HG03342 (cell line): ENCODE data around the gene ASIC3.
"Not testable (repeated sequence)": the region's sequence is repeated elsewhere in the genome, so short reads cannot be mapped to it uniquely, and the experiment has no call there.

ENCODE experiments used
- ATAC-seq: cut with Tn5 transposase; IDR thresholded peaks from one replicate; pipeline ENCODE4 v1.9.1; 2021; ENCODE audit warnings: mild to moderate bottlenecking, moderate library complexity; ENCODE audit not compliant: unreplicated experiment

The ASIC3 gene

DNA sequence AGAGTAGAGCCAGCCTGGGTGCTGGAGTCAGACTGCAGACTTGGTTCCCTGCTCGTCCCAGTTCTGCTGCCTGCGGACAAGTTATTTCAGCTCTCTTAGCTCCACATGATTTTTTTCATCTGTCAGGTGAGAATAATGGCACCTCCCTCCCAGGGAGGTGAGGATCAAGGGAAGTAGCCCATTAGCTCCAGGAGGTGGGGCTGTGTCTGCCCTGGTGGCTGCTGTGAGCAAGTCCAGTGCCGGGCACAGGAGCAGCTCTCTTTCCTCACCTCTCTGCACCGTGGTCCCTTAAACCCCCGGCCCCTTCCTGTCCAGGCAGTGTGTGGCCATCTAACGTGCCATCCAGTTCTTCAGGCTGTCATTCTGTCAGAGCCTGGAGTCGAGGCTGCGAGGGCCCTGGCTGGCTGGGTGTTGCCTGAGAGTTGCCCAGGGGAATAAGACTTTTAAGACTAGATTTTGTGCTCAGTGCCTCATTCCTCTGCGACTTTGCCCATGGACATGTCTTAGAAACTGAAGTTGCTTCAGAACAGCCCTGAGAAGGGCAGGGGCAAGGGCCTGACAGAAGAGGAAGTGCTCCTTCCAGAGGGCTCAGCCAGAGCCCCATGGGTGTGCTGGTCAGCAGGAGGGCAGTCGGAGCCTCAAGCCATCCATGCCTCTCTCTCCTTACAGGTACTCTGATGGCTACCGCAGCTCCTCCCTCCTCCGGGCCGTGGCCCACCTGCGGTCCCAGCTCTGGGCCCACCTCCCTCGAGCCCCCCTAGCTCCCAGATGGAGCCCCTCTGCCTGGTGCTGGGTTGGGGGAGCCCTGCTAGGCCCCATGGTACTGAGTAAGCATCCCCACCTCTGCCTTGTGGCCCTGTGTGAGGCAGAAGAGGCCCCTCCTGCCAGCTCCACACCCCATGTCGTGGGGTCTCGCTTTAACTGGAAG, 15.1 kb upstream of the ASIC3 start:
- ATAC-seq: no peak

DNA sequence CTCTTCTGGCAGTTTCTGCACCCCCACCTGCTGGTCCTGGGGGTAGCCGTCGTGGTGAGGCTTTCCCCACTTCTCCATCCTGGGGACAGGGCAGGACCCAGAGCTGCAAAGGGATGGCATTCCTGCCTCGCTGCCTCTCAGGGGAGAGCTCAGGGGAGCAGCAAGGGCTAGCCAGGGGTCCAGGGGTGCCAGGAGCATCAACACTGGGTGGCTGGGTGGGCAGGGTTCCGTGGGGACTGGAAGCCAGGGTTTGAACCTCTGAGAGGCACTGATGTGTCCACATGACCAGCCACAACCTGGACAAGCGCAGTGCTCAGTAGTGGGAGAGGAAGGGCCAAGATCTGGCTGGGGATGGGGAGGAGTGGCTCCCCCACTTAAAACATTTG, 14.5 kb upstream of the ASIC3 start:
- no peak for ATAC-seq

DNA sequence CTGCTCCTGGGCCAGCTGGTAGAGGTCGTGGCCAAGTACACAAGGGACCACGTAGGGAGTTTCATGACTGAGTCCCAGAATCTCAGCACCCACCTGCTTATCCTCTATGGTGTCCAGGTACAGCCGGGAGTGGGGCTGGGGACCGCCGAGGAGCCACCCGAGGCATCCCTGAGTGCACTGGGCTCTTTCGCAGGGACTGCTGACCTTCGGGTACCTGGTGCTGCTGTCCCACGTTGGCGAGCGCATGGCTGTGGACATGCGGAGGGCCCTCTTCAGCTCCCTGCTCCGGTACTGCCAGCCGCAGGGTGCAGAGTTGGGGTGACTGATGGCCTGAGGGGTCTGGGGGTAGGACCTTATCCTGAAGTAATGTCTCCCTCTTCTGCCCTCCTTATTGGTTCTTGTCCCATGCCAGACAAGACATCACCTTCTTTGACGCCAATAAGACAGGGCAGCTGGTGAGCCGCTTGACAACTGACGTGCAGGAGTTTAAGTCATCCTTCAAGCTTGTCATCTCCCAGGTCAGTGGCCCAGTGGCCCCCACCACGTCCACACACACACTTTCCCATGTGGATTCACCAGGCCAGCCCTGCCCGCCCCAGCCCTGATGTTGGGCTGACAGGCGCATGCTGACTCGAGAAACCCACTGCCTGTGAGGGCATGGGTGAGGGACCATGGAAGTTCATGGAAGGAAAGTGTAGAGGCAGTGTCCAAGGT, 13.9 kb upstream of the ASIC3 start:
- no peak for ATAC-seq

DNA sequence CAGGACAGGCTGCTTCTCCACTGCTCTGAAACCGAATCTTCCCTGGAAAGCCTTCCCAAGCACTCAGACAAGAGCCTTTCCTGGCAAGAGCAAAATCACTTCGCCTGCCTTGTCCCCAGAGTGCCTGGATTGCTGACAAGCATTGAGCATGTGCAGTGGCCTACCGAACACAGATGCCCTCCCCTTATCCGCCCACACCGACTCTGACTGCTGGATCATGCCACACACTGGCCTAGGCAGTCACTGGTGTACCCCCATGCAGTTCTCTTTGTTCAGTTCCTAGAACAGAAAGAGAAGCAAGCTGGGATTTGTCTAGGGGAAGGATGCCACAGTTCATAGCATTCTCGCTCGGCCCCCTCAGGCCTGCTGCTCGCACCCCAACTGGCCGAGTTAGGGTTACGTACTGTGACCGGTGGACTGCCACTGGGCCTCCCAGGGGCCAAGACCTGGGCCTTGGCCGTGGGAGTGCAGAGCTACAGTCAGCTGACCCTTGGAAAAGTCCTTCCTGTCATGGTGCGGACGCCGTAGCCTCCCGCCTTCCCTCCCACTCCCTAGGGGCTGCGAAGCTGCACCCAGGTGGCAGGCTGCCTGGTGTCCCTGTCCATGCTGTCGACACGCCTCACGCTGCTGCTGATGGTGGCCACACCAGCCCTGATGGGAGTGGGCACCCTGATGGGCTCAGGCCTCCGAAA, 13.2 kb upstream of the ASIC3 start:
- ATAC-seq: no peak

DNA sequence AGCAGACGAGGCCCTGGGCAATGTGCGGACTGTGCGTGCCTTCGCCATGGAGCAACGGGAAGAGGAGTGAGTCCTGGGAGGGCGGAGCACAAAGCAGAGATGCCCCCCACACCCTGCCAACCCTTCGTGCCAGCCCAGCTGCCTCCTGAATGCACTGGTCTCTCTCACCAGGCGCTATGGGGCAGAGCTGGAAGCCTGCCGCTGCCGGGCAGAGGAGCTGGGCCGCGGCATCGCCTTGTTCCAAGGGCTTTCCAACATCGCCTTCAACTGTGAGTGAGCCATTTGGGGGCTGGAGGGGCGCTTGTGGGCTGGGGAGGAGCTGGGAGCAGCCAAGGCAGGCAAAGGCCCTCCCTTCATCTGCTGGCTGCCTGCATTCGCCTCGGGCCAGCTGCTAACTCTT, 12.4 kb upstream of the ASIC3 start:
- no peak for ATAC-seq

DNA sequence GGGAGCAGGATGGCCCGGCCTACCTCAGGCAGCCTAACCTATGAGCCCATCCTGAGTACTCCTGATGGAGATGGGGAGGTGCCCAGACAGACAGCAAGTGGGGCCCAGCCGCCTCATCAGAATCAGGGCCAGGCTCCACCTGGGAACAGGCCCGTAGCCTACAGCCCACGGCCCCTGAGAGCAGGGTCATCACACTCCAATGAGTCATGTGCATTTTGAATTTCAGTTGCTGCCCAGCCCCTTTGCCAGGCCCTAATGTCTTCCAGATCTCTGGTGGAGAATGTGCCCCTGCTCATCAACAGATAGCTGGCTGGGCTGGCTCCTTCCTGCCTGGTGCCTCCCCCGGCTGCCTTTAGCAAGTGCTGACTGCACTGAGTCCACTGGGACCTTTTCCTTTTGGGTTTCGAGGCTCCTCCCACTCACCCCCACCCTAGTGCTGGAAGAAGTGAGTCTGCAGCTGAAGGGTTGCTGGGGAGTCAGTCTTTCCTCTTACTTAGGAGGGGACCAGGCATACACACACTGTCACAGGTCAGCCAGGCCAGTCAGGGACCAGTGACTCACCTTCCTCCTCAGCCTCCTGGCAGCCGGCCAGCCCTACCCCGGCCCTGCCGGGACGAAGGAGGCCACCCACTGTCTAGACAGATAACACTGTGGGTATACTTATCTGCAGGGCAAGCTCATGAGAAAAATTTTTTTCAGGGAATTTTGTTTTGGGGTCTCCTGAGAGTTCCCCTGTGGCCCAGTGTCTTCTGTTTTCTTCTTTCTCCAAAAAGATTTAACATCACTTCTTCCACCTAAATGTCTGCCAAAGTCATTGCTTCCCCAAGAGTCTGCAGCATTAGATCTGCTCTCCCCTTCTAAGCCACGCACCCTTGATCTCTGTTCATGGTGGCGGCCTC, 9.1 kb upstream of the ASIC3 start:
- ATAC-seq: no peak

DNA sequence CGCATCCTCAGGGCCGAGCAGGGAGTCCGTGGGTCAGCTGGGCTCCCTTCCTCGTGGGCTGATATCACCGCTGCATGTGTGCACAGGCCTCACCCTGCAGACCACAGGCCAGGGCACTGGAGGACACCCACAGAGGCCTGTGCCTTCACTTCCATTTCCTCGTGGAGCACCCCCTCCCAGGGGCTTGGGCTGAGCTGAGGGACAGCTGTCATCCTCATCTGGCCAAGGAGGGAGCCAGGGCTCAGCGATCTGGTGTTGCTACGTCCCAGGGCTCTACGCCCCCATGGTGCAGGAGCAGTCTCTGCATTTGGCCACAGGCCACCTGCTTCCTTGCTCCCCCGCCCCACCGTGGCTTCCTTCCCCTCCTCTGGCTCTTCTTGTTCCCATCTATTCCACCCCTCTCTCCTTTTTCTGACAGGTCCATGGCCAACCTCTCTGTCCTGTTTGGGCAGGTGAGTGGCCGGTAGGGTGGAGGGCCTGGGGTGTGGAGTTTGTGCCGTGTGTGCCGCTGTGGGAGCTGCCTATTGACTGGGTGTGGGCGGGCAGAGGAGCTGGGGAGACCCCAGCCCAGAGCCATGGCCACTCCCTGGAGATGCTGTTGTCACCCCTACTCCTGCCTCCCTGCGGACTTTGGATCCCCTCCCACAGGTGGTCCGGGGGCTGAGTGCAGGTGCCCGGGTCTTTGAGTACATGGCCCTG, 8.3 kb upstream of the ASIC3 start:
- ATAC-seq: no peak

DNA sequence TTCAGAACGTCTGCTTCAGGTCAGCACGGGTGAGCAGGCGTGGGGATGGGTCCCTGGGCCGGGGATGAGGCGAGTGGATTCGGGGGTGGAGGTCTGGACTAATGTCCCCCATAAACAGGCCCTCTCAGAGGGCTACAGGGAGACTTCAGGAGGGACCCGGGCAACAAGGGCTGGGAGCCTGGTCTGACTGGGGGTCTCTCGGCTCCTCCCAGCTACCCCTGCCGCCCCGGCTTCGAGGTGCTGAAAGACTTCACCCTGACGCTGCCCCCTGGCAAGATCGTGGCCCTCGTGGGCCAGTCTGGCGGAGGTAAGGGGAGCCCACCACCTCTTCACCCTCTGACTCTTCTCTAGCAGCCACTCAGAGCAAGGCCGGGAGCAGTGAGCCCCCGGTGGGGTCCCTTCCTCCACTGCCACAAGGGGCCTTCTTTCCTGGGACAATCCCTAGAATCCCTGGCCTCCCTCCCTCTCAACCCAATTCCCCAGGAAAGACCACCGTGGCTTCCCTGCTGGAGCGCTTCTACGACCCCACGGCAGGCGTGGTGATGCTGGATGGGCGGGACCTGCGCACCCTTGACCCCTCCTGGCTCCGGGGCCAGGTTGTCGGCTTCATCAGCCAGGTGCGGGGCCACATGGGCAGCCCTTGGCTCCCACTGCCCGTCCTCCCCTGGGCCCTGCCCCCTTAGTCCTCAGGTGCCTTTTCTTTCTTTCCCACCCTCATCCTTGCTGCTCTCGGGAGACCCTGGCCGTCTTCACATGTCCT, 7.5 kb upstream of the ASIC3 start:
- ATAC-seq: no peak

DNA sequence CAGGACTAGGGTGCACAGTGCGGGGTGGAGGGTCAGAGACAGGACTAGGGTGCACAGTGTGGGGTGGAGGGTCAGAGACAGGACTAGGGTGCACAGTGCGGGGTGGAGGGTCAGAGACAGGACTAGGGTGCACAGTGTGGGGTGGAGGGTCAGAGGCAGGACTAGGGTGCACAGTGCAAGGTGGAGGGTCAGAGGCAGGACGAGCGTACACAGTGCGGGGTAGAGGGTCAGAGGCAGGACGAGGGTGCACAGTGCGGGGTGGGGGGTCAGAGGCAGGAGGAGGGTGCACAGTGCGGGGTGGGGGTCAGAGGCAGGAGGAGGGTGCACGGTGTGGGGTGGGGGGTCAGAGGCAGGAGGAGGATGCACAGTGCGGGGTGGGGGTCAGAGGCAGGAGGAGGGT, 4.9 kb upstream of the ASIC3 start:
- not testable (repeated sequence) for ATAC-seq

DNA sequence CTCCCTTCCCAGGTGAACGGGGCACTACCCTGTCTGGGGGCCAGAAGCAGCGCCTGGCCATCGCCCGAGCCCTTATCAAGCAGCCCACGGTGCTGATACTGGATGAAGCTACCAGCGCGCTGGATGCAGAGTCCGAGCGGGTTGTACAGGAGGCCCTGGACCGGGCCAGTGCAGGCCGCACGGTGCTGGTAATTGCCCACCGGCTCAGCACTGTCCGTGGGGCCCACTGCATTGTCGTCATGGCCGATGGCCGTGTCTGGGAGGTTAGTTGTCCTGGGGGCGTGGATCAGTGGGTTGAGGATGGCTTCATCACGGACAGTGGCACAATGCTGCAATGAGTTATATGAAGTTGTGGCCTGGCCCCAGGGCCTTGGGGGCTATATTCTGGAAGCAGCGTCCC, 4.4 kb upstream of the ASIC3 start:
- ATAC-seq: no peak

DNA sequence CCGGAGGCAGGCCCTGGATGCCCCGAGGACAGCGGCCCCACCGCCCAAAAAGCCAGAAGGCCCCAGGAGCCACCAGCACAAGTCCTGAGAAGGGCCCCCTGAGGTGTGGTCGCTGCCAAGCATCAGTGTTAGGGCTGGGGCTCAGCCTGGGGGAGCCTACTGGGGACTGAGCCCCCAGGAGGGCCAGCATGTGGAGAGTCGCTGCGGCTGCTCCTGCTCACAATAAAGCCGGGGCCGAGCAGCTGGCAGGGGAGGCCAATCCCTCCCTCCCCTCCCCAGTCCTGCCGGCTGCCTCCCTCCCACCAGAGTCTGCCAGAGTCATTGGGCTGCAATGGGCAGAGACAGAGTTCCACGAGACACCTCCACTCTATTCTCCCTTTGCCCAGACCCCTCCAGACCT, 3.1 kb upstream of the ASIC3 start:
- no peak for ATAC-seq

DNA sequence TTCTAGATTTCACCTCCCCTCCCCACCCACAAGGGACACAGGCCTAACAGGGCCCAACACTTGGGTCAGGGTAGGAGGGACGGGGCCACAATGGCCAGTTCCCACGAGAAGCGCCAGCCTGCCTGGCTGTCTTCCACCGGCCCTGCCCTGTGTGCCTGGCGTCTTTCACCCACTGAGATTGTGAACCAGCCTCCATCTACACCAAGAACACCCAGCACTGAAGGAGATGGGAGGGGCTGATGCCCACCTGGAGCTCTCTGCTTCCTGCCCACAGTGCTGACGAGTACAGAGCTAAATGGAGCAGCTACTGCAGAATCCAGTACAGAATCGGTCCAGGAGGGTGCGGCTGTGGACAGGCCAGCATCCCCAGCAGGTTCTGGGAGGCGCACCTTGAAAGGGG, 2.4 kb upstream of the ASIC3 start:
- no peak for ATAC-seq

DNA sequence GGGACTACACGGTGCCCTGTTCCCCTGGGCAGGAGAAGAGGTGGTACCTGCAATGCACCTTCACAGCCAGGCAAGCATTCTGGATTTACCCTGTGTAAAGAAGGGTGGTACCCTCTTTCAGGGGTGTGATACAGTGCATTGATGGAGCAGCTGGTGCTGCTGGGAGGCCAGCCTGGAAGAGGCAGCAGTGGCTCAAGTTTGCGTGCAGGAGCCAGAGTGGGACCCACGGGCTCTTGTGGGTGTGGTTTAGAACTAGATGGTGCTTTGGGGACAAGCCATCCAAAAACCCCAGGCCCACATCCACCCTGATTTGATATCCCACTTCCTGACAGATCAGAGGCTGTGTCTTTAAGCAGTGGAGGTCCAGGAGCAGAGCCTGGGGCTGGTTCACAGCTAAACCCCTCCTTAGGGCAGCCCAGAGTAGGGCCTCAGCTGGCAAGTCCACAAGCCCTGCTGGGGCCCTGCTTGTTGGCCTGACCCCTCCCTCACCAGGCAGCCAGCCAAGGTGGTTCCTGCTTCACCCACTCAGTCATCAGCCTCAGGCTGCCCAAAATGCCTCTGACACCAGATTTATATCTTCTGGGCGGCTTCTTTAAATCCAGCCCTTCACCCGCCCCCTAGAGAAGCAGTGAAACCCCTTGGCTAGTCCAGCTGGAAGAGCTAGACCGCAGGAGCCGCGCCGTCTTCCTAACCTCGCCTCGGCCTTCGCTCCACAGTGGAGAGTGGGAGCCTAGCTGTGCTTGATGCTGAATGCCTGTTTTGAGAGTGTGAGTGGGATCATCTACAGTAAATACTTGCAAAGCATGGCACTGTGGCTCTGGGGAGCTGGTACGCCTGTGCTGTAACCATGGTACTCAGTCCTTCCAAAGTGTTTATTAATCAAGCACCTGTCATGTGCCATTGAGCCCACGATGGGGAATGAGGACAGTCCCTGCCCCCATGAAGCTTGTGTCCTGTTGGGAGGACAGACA, 1.4 kb upstream of the ASIC3 start:
- ATAC-seq: no peak

DNA sequence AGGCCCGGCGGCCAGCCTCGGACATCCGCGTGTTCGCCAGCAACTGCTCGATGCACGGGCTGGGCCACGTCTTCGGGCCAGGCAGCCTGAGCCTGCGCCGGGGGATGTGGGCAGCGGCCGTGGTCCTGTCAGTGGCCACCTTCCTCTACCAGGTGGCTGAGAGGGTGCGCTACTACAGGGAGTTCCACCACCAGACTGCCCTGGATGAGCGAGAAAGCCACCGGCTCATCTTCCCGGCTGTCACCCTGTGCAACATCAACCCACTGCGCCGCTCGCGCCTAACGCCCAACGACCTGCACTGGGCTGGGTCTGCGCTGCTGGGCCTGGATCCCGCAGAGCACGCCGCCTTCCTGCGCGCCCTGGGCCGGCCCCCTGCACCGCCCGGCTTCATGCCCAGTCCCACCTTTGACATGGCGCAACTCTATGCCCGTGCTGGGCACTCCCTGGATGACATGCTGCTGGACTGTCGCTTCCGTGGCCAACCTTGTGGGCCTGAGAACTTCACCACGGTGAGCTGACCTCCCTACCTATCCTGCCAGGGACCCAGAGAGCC, 656 bp downstream of the ASIC3 start:
- ATAC-seq: no peak

DNA sequence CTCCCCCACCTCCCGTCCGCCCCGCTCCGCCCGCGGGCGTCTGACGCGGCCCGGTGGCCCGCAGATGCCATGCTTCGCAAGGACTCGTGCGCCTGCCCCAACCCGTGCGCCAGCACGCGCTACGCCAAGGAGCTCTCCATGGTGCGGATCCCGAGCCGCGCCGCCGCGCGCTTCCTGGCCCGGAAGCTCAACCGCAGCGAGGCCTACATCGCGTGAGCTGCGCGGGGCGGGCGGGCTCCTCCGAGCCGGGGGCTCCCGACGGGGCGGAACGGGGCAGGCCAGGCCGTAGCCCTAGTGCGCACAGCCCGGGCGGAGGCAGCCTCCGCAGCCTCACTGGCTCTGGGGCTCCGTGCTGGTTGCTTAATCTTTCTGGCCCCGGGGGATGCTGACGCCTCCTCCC, 2.8 kb downstream of the ASIC3 start:
- ATAC-seq: no peak

DNA sequence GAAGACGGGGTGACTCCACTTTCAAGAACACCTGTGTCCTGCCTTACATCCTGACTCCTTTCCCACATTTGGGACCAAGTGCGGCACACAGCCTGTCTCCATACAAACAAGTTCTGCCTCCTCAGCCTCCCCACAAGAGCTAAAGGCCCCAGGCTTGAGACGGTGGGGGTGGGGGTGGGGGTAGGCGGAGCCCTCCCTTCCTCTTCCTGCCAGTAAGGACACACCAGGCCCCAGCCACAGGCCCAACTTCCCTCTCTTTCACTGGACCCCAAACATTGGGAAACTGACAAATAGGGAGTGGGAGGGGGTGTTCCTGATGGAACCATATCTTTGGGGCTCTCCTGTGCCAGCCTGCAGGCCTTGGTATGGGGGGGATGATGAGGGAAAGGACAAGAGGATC, 4.8 kb downstream of the ASIC3 start:
- no peak for ATAC-seq

DNA sequence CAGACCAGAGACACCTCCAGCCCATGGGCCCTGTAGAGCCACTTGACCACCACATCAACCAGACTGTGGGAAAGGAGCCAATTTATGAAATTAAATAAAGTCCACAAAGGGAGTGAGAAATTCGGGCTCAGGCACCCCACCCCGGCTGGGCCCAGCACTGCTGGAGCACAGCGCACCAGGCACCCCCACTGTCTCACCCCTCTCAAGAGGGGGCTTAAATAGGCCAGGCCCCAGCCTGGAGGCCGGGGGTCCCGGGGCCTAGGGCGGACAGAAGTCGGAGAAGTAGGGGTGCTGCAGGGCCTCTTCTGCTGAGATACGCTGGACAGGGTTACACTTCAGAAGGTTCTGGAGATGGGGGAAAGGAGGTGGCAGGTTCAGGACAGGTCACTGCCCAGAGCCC, 5.4 kb downstream of the ASIC3 start:
- no peak for ATAC-seq

DNA sequence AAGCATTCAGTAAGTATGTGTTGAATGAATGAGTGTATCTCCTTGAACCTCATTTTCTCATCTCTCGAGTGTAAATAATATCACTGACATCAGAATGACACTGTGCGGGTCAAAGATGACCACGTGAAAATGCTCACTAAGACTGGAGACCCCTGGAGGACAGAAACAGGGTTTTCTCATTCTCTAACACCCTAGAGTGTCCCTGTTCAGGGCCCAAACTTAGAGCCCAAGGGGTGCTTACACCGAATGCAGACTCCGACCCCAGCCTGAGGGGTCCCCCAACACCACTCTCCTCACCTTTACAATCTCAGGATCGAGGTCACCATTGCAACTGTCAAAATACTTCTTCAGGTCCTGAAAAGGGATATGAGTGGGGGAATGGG, 7.9 kb downstream of the ASIC3 start:
- no peak for ATAC-seq
